ENCODE results near the gene LMNB1. TPM values are rescaled to one million over a fixed set of nuclear protein-coding genes. Genes with fewer than 3 reads are reported as not detected.
A peak's percentile ranks its signal among the peaks of the same experiment; 100 is the strongest.
"Not testable (repeated sequence)": the region's sequence is repeated elsewhere in the genome, so short reads cannot be mapped to it uniquely, and the experiment has no call there.

LMNB1 gene
- 100 to 1,000 TPM; 291 to 296 TPM for total RNA-seq

GRCh38 chr5:126776499-126777256 is at the start of gene LMNB1:
Gene LMNB1 (plus strand): TSS chr5:126777136. CDS start chr5:126777509, 373 bp downstream.
- POLR2A ChIA-PET: interaction anchor here (0.7 to 8.8 kb wide), 30 partner anchors 10 to 741 kb away, joined by 3 to 377 read pairs (median 12); partner anchors contain the start of genes GRAMD2B, MARCHF3 and PRRC1
- CTCF ChIA-PET: interaction anchor here (0.6 to 8.1 kb wide), 12 partner anchors 10 to 118 kb away, joined by 3 to 233 read pairs (median 13); no protein-coding TSS in a partner anchor
- H3K4me3 Mint-ChIP-seq: peak within 1 kb of the TSS; percentile 95
- H3K27ac Mint-ChIP-seq: peak within 1 kb of the TSS; percentile 94
- H3K36me3 Mint-ChIP-seq (ENCODE audit: low read depth): peaks cover 36% of the 10 kb centered on the region
- DNase-seq: peak; percentile 96
- no peaks in the 10 kb centered on the region for H3K9me3 Mint-ChIP-seq
- peaks cover 30% of the 10 kb centered on the region for H3K4me1 Mint-ChIP-seq
- no peaks in the 10 kb centered on the region for H3K27me3 Mint-ChIP-seq

GRCh38 chr5:126732716-126733115 is 44.2 kb upstream of the LMNB1 start:
- H3K9me3 Mint-ChIP-seq: no peaks in the 10 kb centered on the region
- H3K36me3 Mint-ChIP-seq (ENCODE audit: low read depth): no peaks in the 10 kb centered on the region
- ChIA-PET POLR2A (interaction anchor here (1.4 to 4.5 kb wide), 4 partner anchors 14 to 55 kb away, joined by 3 to 154 read pairs (median 16); partner anchors contain the start of gene LMNB1), CTCF (interaction anchor here (0.6 to 3.0 kb wide), 4 partner anchors 15 to 45 kb away, joined by 3 to 22 read pairs (median 3); no protein-coding TSS in a partner anchor)
- H3K4me1 Mint-ChIP-seq: peaks cover 21% of the 10 kb centered on the region
- peak; percentile 6 for DNase-seq
- peaks cover 1% of the 10 kb centered on the region for H3K27me3 Mint-ChIP-seq
- H3K4me3 Mint-ChIP-seq: no peak overlapping the region
- no peak overlapping the region for H3K27ac Mint-ChIP-seq

GRCh38 chr5:126734573-126734972 is 42.4 kb upstream of the LMNB1 start:
- ChIA-PET CTCF (interaction anchor here (1.0 kb wide), 1 partner anchor 13 kb away, joined by 3 read pairs; no protein-coding TSS in a partner anchor), POLR2A (interaction anchor here (1.5 kb wide), 1 partner anchor 44 kb away, joined by 6 read pairs; no protein-coding TSS in a partner anchor)
- not testable (repeated sequence) for H3K36me3 Mint-ChIP-seq (ENCODE audit: low read depth); H3K9me3 Mint-ChIP-seq; H3K4me3 Mint-ChIP-seq; H3K27me3 Mint-ChIP-seq; H3K27ac Mint-ChIP-seq
- H3K4me1 Mint-ChIP-seq: peaks cover 21% of the 10 kb centered on the region
- DNase-seq: peak; percentile 1

- Mint-ChIP-seq H3K27me3 (peaks cover 6% of the 10 kb centered on the region), H3K9me3 (no peaks in the 10 kb centered on the region), H3K4me3 (no peak overlapping the region), H3K36me3 (ENCODE audit: low read depth) (no peaks in the 10 kb centered on the region), H3K4me1 (peaks cover 5% of the 10 kb centered on the region), H3K27ac (no peak overlapping the region)
- CTCF ChIA-PET: interaction anchor here (1.3 kb wide), 1 partner anchor 43 kb away, joined by 4 read pairs; no protein-coding TSS in a partner anchor
- POLR2A ChIA-PET: interaction anchor here (0.7 kb wide), 1 partner anchor 40 kb away, joined by 3 read pairs; no protein-coding TSS in a partner anchor
- peak; percentile 7 for DNase-seq
Measured at GRCh38 chr5:126736141-126736540, 40.8 kb upstream of the LMNB1 start.

- ChIA-PET POLR2A (no interaction called here), CTCF (no interaction called here)
- Mint-ChIP-seq H3K27me3 (peaks cover 8% of the 10 kb centered on the region), H3K9me3 (no peaks in the 10 kb centered on the region), H3K27ac (no peak overlapping the region), H3K4me3 (no peak overlapping the region), H3K36me3 (ENCODE audit: low read depth) (no peaks in the 10 kb centered on the region), H3K4me1 (peaks cover 3% of the 10 kb centered on the region)
- DNase-seq: no peak
Measured at GRCh38 chr5:126741361-126741760, 35.6 kb upstream of the LMNB1 start.

GRCh38 chr5:126742425-126742824 is 34.5 kb upstream of the LMNB1 start:
- Mint-ChIP-seq H3K27ac (no peak overlapping the region), H3K9me3 (no peaks in the 10 kb centered on the region), H3K4me1 (peaks cover 10% of the 10 kb centered on the region), H3K36me3 (ENCODE audit: low read depth) (no peaks in the 10 kb centered on the region), H3K4me3 (no peak overlapping the region), H3K27me3 (peaks cover 8% of the 10 kb centered on the region)
- DNase-seq: no peak
- ChIA-PET CTCF (no interaction called here), POLR2A (no interaction called here)

- Mint-ChIP-seq H3K4me3 (no peak overlapping the region), H3K36me3 (ENCODE audit: low read depth) (no peaks in the 10 kb centered on the region), H3K27me3 (peaks cover 3% of the 10 kb centered on the region), H3K9me3 (no peaks in the 10 kb centered on the region), H3K4me1 (peaks cover 26% of the 10 kb centered on the region), H3K27ac (no peak overlapping the region)
- POLR2A ChIA-PET: interaction anchor here (1.0 to 15.4 kb wide), 2 partner anchors 14 to 33 kb away, joined by 3 to 377 read pairs; partner anchors contain the start of gene LMNB1
- DNase-seq: no peak
- CTCF ChIA-PET: interaction anchor here (0.6 to 1.8 kb wide), 2 partner anchors 13 to 33 kb away, joined by 3 to 7 read pairs; no protein-coding TSS in a partner anchor
Measured at GRCh38 chr5:126744836-126745235, 32.1 kb upstream of the LMNB1 start.

- Mint-ChIP-seq H3K27me3 (peaks cover 2% of the 10 kb centered on the region), H3K36me3 (ENCODE audit: low read depth) (no peaks in the 10 kb centered on the region), H3K4me1 (peaks cover 30% of the 10 kb centered on the region), H3K9me3 (no peaks in the 10 kb centered on the region), H3K27ac (no peak overlapping the region), H3K4me3 (no peak overlapping the region)
- no peak for DNase-seq
- POLR2A ChIA-PET: interaction anchor here (1.0 to 15.4 kb wide), 3 partner anchors 14 to 32 kb away, joined by 3 to 377 read pairs (median 19); partner anchors contain the start of gene LMNB1
- CTCF ChIA-PET: interaction anchor here (1.8 kb wide), 1 partner anchor 33 kb away, joined by 7 read pairs; no protein-coding TSS in a partner anchor
Measured at GRCh38 chr5:126745259-126745992, 31.5 kb upstream of the LMNB1 start.

GRCh38 chr5:126746290-126746689 is 30.6 kb upstream of the LMNB1 start:
- Mint-ChIP-seq H3K27ac (no peak overlapping the region), H3K4me3 (no peak overlapping the region), H3K36me3 (ENCODE audit: low read depth) (no peaks in the 10 kb centered on the region), H3K27me3 (peaks cover 1% of the 10 kb centered on the region), H3K9me3 (no peaks in the 10 kb centered on the region), H3K4me1 (peaks cover 34% of the 10 kb centered on the region)
- CTCF ChIA-PET: interaction anchor here (0.6 to 2.1 kb wide), 3 partner anchors 10 to 32 kb away, joined by 3 to 11 read pairs (median 7); no protein-coding TSS in a partner anchor
- POLR2A ChIA-PET: interaction anchor here (2.7 to 15.4 kb wide), 2 partner anchors 14 to 31 kb away, joined by 19 to 377 read pairs; partner anchors contain the start of gene LMNB1
- DNase-seq: no peak

- Mint-ChIP-seq H3K27ac (no peak overlapping the region), H3K9me3 (no peaks in the 10 kb centered on the region), H3K27me3 (no peaks in the 10 kb centered on the region), H3K36me3 (ENCODE audit: low read depth) (peaks cover 5% of the 10 kb centered on the region), H3K4me1 (peaks cover 46% of the 10 kb centered on the region), H3K4me3 (no peak overlapping the region)
- CTCF ChIA-PET: interaction anchor here (0.9 kb wide), 1 partner anchor 77 kb away, joined by 3 read pairs; no protein-coding TSS in a partner anchor
- no peak for DNase-seq
- POLR2A ChIA-PET: interaction anchor here (15.4 kb wide), 1 partner anchor 25 kb away, joined by 377 read pairs; the partner anchor contains the start of gene LMNB1
Measured at GRCh38 chr5:126752081-126752785, 24.7 kb upstream of the LMNB1 start.

GRCh38 chr5:126753227-126753626 is 23.7 kb upstream of the LMNB1 start:
- peaks cover 5% of the 10 kb centered on the region for H3K36me3 Mint-ChIP-seq (ENCODE audit: low read depth)
- peaks cover 46% of the 10 kb centered on the region for H3K4me1 Mint-ChIP-seq

GRCh38 chr5:126754609-126755008 is 22.3 kb upstream of the LMNB1 start:
- CTCF ChIA-PET: interaction anchor here (5.7 kb wide), 1 partner anchor 25 kb away, joined by 67 read pairs; the partner anchor contains the start of gene LMNB1
- Mint-ChIP-seq H3K4me1 (peaks cover 53% of the 10 kb centered on the region), H3K27ac (no peak overlapping the region), H3K9me3 (no peaks in the 10 kb centered on the region), H3K4me3 (no peak overlapping the region), H3K36me3 (ENCODE audit: low read depth) (peaks cover 5% of the 10 kb centered on the region), H3K27me3 (no peaks in the 10 kb centered on the region)
- POLR2A ChIA-PET: interaction anchor here (15.4 kb wide), 1 partner anchor 23 kb away, joined by 377 read pairs; the partner anchor contains the start of gene LMNB1
- no peak for DNase-seq

More at GRCh38 chr5:126753227-126753626, 23.7 kb upstream of the LMNB1 start:
- DNase-seq: no peak
- CTCF ChIA-PET: interaction anchor here (0.6 to 1.0 kb wide), 3 partner anchors 23 to 78 kb away, joined by 3 read pairs; no protein-coding TSS in a partner anchor
- Mint-ChIP-seq H3K27ac (no peak overlapping the region), H3K4me3 (no peak overlapping the region), H3K9me3 (no peaks in the 10 kb centered on the region), H3K27me3 (no peaks in the 10 kb centered on the region)
- POLR2A ChIA-PET: interaction anchor here (15.4 kb wide), 1 partner anchor 24 kb away, joined by 377 read pairs; the partner anchor contains the start of gene LMNB1

Data from activated CD4-positive, alpha-beta memory T cell treated with anti-CD3 and anti-CD28 coated beads, Interleukin-2, amount 10 ng/mL, durations not matched to agents 7 days and 5 days (primary cell).